ENCODE data around the gene ATXN2.

DNA sequence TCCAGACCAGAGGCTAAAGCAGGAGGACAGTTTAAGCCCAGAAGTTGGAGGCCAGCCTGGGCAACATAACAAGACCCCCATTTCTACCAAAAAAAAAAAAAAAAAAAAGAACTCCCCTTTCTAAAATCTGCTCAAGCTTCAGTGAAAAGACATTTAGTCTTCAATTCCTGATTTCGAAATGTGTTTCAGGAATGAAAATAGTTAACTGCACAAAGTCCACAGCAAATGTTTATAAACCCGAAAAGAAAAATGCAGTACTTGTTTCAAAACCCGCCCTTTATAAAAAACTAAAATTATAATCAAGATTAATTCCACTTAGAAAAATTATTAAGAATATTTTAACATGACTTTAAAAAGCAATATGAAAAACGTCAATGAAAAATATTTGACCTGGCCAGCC, 12.1 kb downstream of the ATXN2 start:
- TF ChIP-seq, protein P1, sequence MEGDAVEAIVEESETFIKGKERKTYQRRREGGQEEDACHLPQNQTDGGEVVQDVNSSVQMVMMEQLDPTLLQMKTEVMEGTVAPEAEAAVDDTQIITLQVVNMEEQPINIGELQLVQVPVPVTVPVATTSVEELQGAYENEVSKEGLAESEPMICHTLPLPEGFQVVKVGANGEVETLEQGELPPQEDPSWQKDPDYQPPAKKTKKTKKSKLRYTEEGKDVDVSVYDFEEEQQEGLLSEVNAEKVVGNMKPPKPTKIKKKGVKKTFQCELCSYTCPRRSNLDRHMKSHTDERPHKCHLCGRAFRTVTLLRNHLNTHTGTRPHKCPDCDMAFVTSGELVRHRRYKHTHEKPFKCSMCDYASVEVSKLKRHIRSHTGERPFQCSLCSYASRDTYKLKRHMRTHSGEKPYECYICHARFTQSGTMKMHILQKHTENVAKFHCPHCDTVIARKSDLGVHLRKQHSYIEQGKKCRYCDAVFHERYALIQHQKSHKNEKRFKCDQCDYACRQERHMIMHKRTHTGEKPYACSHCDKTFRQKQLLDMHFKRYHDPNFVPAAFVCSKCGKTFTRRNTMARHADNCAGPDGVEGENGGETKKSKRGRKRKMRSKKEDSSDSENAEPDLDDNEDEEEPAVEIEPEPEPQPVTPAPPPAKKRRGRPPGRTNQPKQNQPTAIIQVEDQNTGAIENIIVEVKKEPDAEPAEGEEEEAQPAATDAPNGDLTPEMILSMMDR (IDR thresholded peaks at IDR 0.05): no peak
- no peak for TF ChIP-seq POLR2A (IDR thresholded peaks at IDR 0.05)

Measured in body of pancreas (tissue), 4 donors.